Nephron (organoid): ENCODE measurements around the gene BCAS3.

Experiments
- H3K27ac Mint-ChIP-seq, 3 experiments: 2 replicates each; pipeline ENCODE4 v1.8.0; 2020; ENCODE audit warnings: mixed read lengths in 3 of 3, mild to moderate bottlenecking in 2 of 3, moderate library complexity in 1 of 3
- H3K27me3 Mint-ChIP-seq: 2 replicates; pipeline ENCODE4 v1.8.0; 2021; ENCODE audit warnings: low read depth, mild to moderate bottlenecking, moderate library complexity, mixed read lengths
- H3K36me3 Mint-ChIP-seq: 2 replicates; pipeline ENCODE4 v1.8.0; 2020; ENCODE audit warnings: low read depth, mixed read lengths
- H3K4me1 Mint-ChIP-seq: 2 replicates; pipeline ENCODE4 v1.8.0; 2020; ENCODE audit warnings: mixed read lengths
- H3K4me3 Mint-ChIP-seq, 3 experiments: 2 replicates each; pipeline ENCODE4 v1.8.0; 2020; ENCODE audit warnings: mild to moderate bottlenecking in 3 of 3, mixed read lengths in 3 of 3, moderate library complexity in 2 of 3
- H3K9me3 Mint-ChIP-seq: 2 replicates; pipeline ENCODE4 v1.8.0; 2020; ENCODE audit warnings: mixed read lengths
- CTCF ChIP-seq, 3 experiments: fragments of 200-600 bp; sonication (generic); IDR thresholded peaks; one replicate each; pipeline ENCODE4 v1.5.0; 2021; ENCODE audit warnings: antibody characterized with exemption in 3 of 3; ENCODE audit not compliant: unreplicated experiment in 3 of 3

Gene BCAS3

GRCh38 chr17:60896996-60897395 is 219.3 kb downstream of the BCAS3 start:
- Mint-ChIP-seq H3K36me3 (peaks cover 45% of the 10 kb centered on the region), H3K4me1 (no peaks in the 10 kb centered on the region), H3K27ac (no peak overlapping the region), H3K27me3 (no peaks in the 10 kb centered on the region), H3K9me3 (peaks cover 39% of the 10 kb centered on the region), H3K4me3 (no peak overlapping the region)
- TF ChIP-seq CTCF (IDR thresholded peaks at IDR 0.05; ENCODE audit: unreplicated experiment in 3 of 3): no peak

- H3K9me3 Mint-ChIP-seq: peaks cover 33% of the 10 kb centered on the region
- no peaks in the 10 kb centered on the region for H3K4me1 Mint-ChIP-seq
- no peak overlapping the region for H3K4me3 Mint-ChIP-seq
- H3K27ac Mint-ChIP-seq: no peak overlapping the region
- H3K36me3 Mint-ChIP-seq: peaks cover 36% of the 10 kb centered on the region
- TF ChIP-seq CTCF (IDR thresholded peaks at IDR 0.05; ENCODE audit: unreplicated experiment in 3 of 3): no peak
- no peaks in the 10 kb centered on the region for H3K27me3 Mint-ChIP-seq
Measured at GRCh38 chr17:60899115-60899514, 221.5 kb downstream of the BCAS3 start.

GRCh38 chr17:60900688-60901087 is 223.0 kb downstream of the BCAS3 start:
- no peak for TF ChIP-seq CTCF (IDR thresholded peaks at IDR 0.05; ENCODE audit: unreplicated experiment in 3 of 3)
- H3K9me3 Mint-ChIP-seq: peaks cover 19% of the 10 kb centered on the region
- H3K36me3 Mint-ChIP-seq: peaks cover 20% of the 10 kb centered on the region
- H3K4me3 Mint-ChIP-seq: no peak overlapping the region
- H3K4me1 Mint-ChIP-seq: no peaks in the 10 kb centered on the region
- no peaks in the 10 kb centered on the region for H3K27me3 Mint-ChIP-seq
- no peak overlapping the region for H3K27ac Mint-ChIP-seq

GRCh38 chr17:60901242-60901641 is 223.6 kb downstream of the BCAS3 start:
- no peak overlapping the region for H3K4me3 Mint-ChIP-seq
- peaks cover 19% of the 10 kb centered on the region for H3K36me3 Mint-ChIP-seq
- TF ChIP-seq CTCF (IDR thresholded peaks at IDR 0.05; ENCODE audit: unreplicated experiment in 3 of 3): no peak
- no peaks in the 10 kb centered on the region for H3K27me3 Mint-ChIP-seq
- no peaks in the 10 kb centered on the region for H3K4me1 Mint-ChIP-seq
- H3K27ac Mint-ChIP-seq: no peak overlapping the region
- peaks cover 18% of the 10 kb centered on the region for H3K9me3 Mint-ChIP-seq

GRCh38 chr17:60901806-60902205 is 224.2 kb downstream of the BCAS3 start:
- H3K9me3 Mint-ChIP-seq: peaks cover 12% of the 10 kb centered on the region
- H3K4me1 Mint-ChIP-seq: no peaks in the 10 kb centered on the region
- no peaks in the 10 kb centered on the region for H3K27me3 Mint-ChIP-seq
- TF ChIP-seq CTCF (IDR thresholded peaks at IDR 0.05; ENCODE audit: unreplicated experiment in 3 of 3): no peak
- no peak overlapping the region for H3K4me3 Mint-ChIP-seq
- peaks cover 14% of the 10 kb centered on the region for H3K36me3 Mint-ChIP-seq
- no peak overlapping the region for H3K27ac Mint-ChIP-seq

- Mint-ChIP-seq H3K27me3 (no peaks in the 10 kb centered on the region), H3K4me3 (no peak overlapping the region), H3K36me3 (peaks cover 8% of the 10 kb centered on the region), H3K27ac (no peak overlapping the region), H3K4me1 (no peaks in the 10 kb centered on the region), H3K9me3 (peaks cover 6% of the 10 kb centered on the region)
- no peak for TF ChIP-seq CTCF (IDR thresholded peaks at IDR 0.05; ENCODE audit: unreplicated experiment in 3 of 3)
Measured at GRCh38 chr17:60902399-60902798, 224.7 kb downstream of the BCAS3 start.
